Mucosa of descending colon (tissue), 3 donors: ENCODE results near the gene IL12RB2. TPM values are rescaled to one million over a fixed set of nuclear protein-coding genes. Genes with fewer than 3 reads are reported as not detected.

Source experiments
- ATAC-seq: fragments of 200-7000 bp; cut with Tn5 transposase; one replicate; pipeline ENCODE4 v1.9.1; 2020; ENCODE audit warnings: mild to moderate bottlenecking, moderate library complexity
- DNase-seq, 3 donors: peaks; one replicate each; pipeline ENCODE4 v3.0.0-alpha.2; 2020
- H3K36me3 ChIP-seq: fragments of 200-600 bp; one replicate; pipeline ENCODE4 v1.8.0; 2021; ENCODE audit warnings: low read depth, mild to moderate bottlenecking
- H3K4me1 ChIP-seq: fragments of 200-600 bp; one replicate; pipeline ENCODE4 v1.8.0; 2021; ENCODE audit warnings: low read depth, mild to moderate bottlenecking
- H3K4me3 ChIP-seq: fragments of 200-600 bp; one replicate; pipeline ENCODE4 v1.8.0; 2021; ENCODE audit warnings: mild to moderate bottlenecking
- H3K9me3 ChIP-seq: fragments of 200-600 bp; one replicate; pipeline ENCODE4 v1.8.0; 2021; ENCODE audit warnings: mild to moderate bottlenecking
- intact Hi-C, 2 donors: fragments of 100-400 bp; cut with DNase I in 1 of 2; cut with micrococcal nuclease in 1 of 2; formaldehyde crosslinking; loops; one replicate each; pipeline versions ENCODE4 v1.11.0 to v1.11.1; 2022; cut with DNase I, micrococcal nuclease
- total RNA-seq, 3 donors: library from RNA; stranded (reverse); fragmentation: NEBNext Ultra II Directional in 2 of 3; extraction: Animal tissue kit (Norgen Biotek cat#: 25700) in 2 of 3; gene quantifications; one replicate each; pipeline versions ENCODE4 v1.2.1 to v1.2.4, GENCODE V29; 2021 to 2023
- TF ChIP-seq, protein P1 (sequence below): fragments of 200-600 bp; IDR thresholded peaks from one replicate; pipeline ENCODE4 v1.8.0; 2022; ENCODE audit warnings: antibody characterized with exemption, mild to moderate bottlenecking
- donor health status: DM: no; HTN: no; CAD: no; lungs with moderate emphysema.
- donor health status: DM: no; HTN: no; CAD: no.
- donor health status: DM: no; HTN: yes; CAD: no.

The IL12RB2 gene
- total RNA-seq, 3 donors from 2014 or later, result 0.55 to 1.7 (median 0.92) TPM

DNA sequence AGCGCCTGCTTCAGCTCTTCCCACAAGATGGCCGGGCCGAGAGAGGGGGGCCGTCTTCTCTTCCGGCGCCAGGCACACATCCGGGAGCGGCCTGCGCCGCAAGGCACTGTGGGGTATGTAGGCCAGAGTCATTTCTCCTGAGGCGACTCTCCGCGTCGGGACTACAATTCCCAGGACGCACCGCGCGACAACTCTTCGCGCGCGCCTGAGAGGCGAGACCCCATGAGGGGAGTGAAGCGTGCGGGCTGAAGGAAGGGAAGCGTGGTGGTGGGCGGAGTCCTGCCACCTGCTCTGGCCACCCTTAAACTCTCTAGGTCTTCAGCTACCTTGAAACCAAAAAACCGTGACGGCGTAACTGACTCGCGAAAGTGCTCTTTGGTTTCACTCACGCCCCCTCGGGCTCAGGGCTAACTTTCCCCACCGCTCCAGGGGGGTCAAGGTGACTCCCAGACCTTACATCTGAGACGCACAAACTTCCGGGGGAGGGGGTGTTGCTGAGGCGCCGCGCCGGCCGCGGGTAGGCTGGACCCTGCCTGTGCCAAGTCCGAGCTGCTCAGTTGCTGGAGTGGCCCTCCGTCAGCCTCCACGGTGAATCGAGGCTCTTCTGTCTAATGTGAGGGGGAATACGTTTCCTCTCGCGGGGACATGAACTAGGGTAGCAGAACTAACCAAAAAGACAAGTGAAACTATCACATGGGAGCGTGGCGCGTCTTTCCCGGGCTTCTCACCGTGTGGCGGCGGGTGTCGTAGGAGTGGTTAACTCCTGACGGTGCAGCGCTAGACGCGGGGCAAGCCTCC is 122.9 kb downstream of the IL12RB2 start, which contains the start of gene SERBP1:
SERBP1 (minus strand) TSS at position 45 of the 798 bp plus-strand sequence. CDS start 102 bp downstream, outside the sequence.
- no peaks in the 10 kb centered on the region for H3K9me3 ChIP-seq
- DNase-seq (peak; percentile 97 to 98 (median 97)), ATAC-seq (peak; percentile 96)
- peaks cover 25% of the 10 kb centered on the region for H3K4me1 ChIP-seq
- H3K36me3 ChIP-seq, result no peaks in the 10 kb centered on the region
- H3K4me3 ChIP-seq, result peak within 1 kb of the TSS; percentile 90
- TF ChIP-seq, protein P1, sequence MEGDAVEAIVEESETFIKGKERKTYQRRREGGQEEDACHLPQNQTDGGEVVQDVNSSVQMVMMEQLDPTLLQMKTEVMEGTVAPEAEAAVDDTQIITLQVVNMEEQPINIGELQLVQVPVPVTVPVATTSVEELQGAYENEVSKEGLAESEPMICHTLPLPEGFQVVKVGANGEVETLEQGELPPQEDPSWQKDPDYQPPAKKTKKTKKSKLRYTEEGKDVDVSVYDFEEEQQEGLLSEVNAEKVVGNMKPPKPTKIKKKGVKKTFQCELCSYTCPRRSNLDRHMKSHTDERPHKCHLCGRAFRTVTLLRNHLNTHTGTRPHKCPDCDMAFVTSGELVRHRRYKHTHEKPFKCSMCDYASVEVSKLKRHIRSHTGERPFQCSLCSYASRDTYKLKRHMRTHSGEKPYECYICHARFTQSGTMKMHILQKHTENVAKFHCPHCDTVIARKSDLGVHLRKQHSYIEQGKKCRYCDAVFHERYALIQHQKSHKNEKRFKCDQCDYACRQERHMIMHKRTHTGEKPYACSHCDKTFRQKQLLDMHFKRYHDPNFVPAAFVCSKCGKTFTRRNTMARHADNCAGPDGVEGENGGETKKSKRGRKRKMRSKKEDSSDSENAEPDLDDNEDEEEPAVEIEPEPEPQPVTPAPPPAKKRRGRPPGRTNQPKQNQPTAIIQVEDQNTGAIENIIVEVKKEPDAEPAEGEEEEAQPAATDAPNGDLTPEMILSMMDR, result no peak
- intact Hi-C loops, result no loop called here

DNA sequence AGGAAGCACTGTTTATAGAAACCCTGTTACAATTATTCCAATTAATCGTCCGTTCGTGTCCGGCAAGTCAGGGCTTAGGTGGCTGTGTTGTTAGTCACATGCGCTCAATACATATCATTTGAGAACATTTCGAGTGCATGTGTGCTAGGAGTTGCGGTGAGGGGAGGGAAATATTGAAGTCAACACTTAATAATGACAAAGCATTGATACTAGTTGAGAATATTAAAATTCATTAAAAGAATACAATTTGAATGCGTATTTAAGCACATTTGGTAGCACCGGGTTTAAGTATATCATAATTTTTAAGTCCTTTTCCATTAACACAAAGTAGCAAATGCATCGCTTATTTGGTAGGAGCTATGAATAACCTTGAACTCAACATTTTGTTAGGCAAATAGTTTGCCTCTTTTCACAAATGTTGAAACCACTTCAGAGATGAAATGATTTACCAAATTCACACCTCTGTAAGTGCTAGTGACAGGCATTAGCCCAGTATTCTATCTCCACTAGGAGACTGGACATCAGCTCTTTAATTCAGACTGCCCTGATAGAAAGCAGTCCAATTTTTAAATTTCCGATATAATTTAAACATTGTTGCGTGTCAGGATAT is 123.6 kb downstream of the IL12RB2 start:
- intact Hi-C loops, result no loop called here
- ATAC-seq (no peak), DNase-seq (no peak)
- TF ChIP-seq, protein P1, result no peak
- H3K9me3 ChIP-seq, result no peaks in the 10 kb centered on the region
- H3K4me1 ChIP-seq, result peaks cover 25% of the 10 kb centered on the region
- H3K4me3 ChIP-seq, result peak overlapping the region; percentile 90
- H3K36me3 ChIP-seq, result no peaks in the 10 kb centered on the region

DNA sequence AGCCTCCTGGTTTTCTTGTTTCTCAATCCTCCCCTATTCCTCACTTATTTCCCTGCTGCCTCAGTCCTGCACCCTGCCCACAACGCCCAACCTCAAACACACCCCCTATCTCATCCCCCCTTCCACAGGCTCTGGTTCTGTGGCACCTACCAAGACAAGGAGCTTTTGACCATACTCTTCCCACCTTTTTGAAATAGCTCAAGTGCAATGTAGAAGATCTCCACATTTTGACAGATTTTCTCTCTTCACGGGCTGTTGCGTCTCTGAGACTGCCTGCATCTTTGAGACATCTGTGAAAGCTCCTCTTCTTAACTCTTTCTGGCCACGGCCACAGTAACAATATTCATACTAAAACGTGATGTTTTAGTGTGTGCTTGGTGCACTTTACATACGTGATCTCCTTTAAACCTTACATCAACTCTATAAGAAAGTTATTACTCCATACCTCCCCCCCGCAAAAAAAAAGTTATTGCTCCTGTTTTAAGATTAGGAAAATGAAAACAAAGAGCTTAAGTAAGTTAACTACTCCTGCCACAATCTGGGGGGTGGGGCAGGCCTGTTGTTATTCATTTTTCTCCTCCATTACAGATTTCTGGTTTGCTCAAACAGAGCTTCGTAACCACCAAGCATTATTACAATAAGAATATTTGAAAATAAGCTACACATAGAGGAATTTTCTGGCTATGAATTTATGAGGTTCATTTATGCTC is 124.4 kb downstream of the IL12RB2 start:
- DNase-seq (no peak), ATAC-seq (no peak)
- intact Hi-C loops, result no loop called here

GRCh38 chr1:67432745-67433144 is 125.1 kb downstream of the IL12RB2 start:
- Histone ChIP-seq H3K9me3 (no peaks in the 10 kb centered on the region), H3K4me1 (peaks cover 10% of the 10 kb centered on the region), H3K36me3 (no peaks in the 10 kb centered on the region), H3K4me3 (no peak overlapping the region)
- TF ChIP-seq, protein P1, result no peak
- no peak for DNase-seq
- intact Hi-C loops, result no loop called here
- ATAC-seq, result no peak

More for the DNA sequence above, 124.4 kb downstream of the IL12RB2 start:
- Histone ChIP-seq H3K9me3 (no peaks in the 10 kb centered on the region), H3K36me3 (no peaks in the 10 kb centered on the region), H3K4me3 (no peak overlapping the region), H3K4me1 (peaks cover 18% of the 10 kb centered on the region)
- TF ChIP-seq, protein P1, result no peak

DNA sequence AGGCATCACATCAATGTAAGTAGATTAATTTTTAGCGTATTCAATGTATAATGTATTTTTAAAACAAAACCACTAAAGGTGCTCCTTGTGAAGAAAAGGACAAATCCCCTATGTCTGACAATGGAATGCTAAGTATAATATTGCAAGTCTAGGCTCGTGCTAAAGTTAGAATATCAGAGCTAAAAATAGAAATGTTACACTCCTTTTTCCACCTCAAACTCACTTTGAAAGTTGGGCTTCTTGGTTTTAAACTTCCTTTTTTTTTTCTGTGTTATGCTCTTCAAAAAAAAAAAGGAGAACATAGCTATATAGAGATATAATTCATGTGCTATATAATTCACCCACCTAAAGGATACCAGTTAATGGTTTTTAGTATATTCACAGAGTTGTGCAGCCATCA is 126.2 kb downstream of the IL12RB2 start:
- Histone ChIP-seq H3K9me3 (no peaks in the 10 kb centered on the region), H3K4me1 (peaks cover 8% of the 10 kb centered on the region), H3K4me3 (no peak overlapping the region), H3K36me3 (no peaks in the 10 kb centered on the region)
- DNase-seq (no peak), ATAC-seq (no peak)
- TF ChIP-seq, protein P1, result no peak
- intact Hi-C loops, result no loop called here
